ENCODE measurements around the gene RTKN.

GRCh38 chr2:74457549-74458131, 15.9 kb upstream of the RTKN start:
- TF ChIP-seq RAD21 (CRISPR knock-in tag; conservative IDR thresholded peaks at IDR 0.05 in 1 of 2, IDR thresholded peaks at IDR 0.05 in 1 of 2) (no peak), MEF2D (tag; conservative IDR thresholded peaks at IDR 0.05; ENCODE audit: low read depth) (no peak), KAT8 (IDR thresholded peaks at IDR 0.05; ENCODE audit: low read depth) (no peak), CTCF (IDR thresholded peaks at IDR 0.05 in 2 of 3, conservative IDR thresholded peaks at IDR 0.05 in 1 of 3; ENCODE audit: insufficient read depth in 2 of 3, low read depth in 1 of 3, low read length in 3 of 3) (no peak), ZNF23 (CRISPR knock-in tag; IDR thresholded peaks at IDR 0.05) (no peak), SIN3A (IDR thresholded peaks at IDR 0.05; ENCODE audit: borderline replicate concordance in 2 of 2, control insufficient read depth in 1 of 2, low read depth in 2 of 2, low read length in 2 of 2) (no peak), RAD51 (IDR thresholded peaks at IDR 0.05; ENCODE audit: borderline replicate concordance, low read depth) (no peak)

Data from K562 (cell line).